Measurements from ENCODE around the gene HMOX2.

- TF ChIP-seq POLR2AphosphoS5 (IDR thresholded peaks at IDR 0.05; ENCODE audit: low read depth, low read length) (no peak), CTCF (IDR thresholded peaks at IDR 0.05) (no peak)
Measured at GRCh38 chr16:4489030-4489429, 12.8 kb downstream of the HMOX2 start.

Data from Panc1 (cell line).